Measurements from ENCODE around the gene CPA3. TPM values are rescaled to one million over a fixed set of nuclear protein-coding genes. Genes with fewer than 3 reads are reported as not detected.

The CPA3 gene
- total RNA-seq, 1 donor from 2014 or later = not detected

- Mint-ChIP-seq H3K9me3 (ENCODE audit: low read depth) (no peaks in the 10 kb centered on the region), H3K27me3 (no peaks in the 10 kb centered on the region), H3K36me3 (ENCODE audit: insufficient read depth) (no peaks in the 10 kb centered on the region), H3K27ac (no peak overlapping the region), H3K4me1 (ENCODE audit: low read depth) (no peaks in the 10 kb centered on the region), H3K4me3 (ENCODE audit: low read depth) (no peak overlapping the region)
- no peak for TF ChIP-seq CTCF (IDR thresholded peaks at IDR 0.05; ENCODE audit: unreplicated experiment)
- DNase-seq (ENCODE audit: low spot score, unreplicated experiment) = no peak
Measured at GRCh38 chr3:148931574-148931973, 66.5 kb downstream of the CPA3 start.

- Mint-ChIP-seq H3K4me1 (ENCODE audit: low read depth) (no peaks in the 10 kb centered on the region), H3K9me3 (ENCODE audit: low read depth) (no peaks in the 10 kb centered on the region), H3K27me3 (no peaks in the 10 kb centered on the region), H3K27ac (no peak overlapping the region), H3K4me3 (ENCODE audit: low read depth) (no peak overlapping the region), H3K36me3 (ENCODE audit: insufficient read depth) (no peaks in the 10 kb centered on the region)
- no peak for DNase-seq (ENCODE audit: low spot score, unreplicated experiment)
- TF ChIP-seq CTCF (IDR thresholded peaks at IDR 0.05; ENCODE audit: unreplicated experiment) = no peak
Measured at GRCh38 chr3:148932972-148933371, 67.9 kb downstream of the CPA3 start.

GRCh38 chr3:148937467-148938255 lies 72.6 kb downstream of the CPA3 start:
- no peak for DNase-seq (ENCODE audit: low spot score, unreplicated experiment)
- TF ChIP-seq CTCF (IDR thresholded peaks at IDR 0.05; ENCODE audit: unreplicated experiment) = no peak

GRCh38 chr3:148938306-148938705 lies 73.2 kb downstream of the CPA3 start:
- Mint-ChIP-seq H3K27me3 (no peaks in the 10 kb centered on the region), H3K27ac (no peak overlapping the region), H3K4me1 (ENCODE audit: low read depth) (no peaks in the 10 kb centered on the region), H3K36me3 (ENCODE audit: insufficient read depth) (no peaks in the 10 kb centered on the region), H3K9me3 (ENCODE audit: low read depth) (no peaks in the 10 kb centered on the region), H3K4me3 (ENCODE audit: low read depth) (no peak overlapping the region)
- DNase-seq (ENCODE audit: low spot score, unreplicated experiment) = no peak
- no peak for TF ChIP-seq CTCF (IDR thresholded peaks at IDR 0.05; ENCODE audit: unreplicated experiment)

More at GRCh38 chr3:148937467-148938255, 72.6 kb downstream of the CPA3 start:
- Mint-ChIP-seq H3K27ac (no peak overlapping the region), H3K36me3 (ENCODE audit: insufficient read depth) (no peaks in the 10 kb centered on the region), H3K4me1 (ENCODE audit: low read depth) (no peaks in the 10 kb centered on the region), H3K4me3 (ENCODE audit: low read depth) (no peak overlapping the region), H3K9me3 (ENCODE audit: low read depth) (no peaks in the 10 kb centered on the region), H3K27me3 (no peaks in the 10 kb centered on the region)

GRCh38 chr3:148938936-148939335 lies 73.8 kb downstream of the CPA3 start:
- Mint-ChIP-seq H3K27me3 (no peaks in the 10 kb centered on the region), H3K36me3 (ENCODE audit: insufficient read depth) (no peaks in the 10 kb centered on the region), H3K4me3 (ENCODE audit: low read depth) (no peak overlapping the region), H3K27ac (no peak overlapping the region), H3K9me3 (ENCODE audit: low read depth) (no peaks in the 10 kb centered on the region), H3K4me1 (ENCODE audit: low read depth) (no peaks in the 10 kb centered on the region)
- DNase-seq (ENCODE audit: low spot score, unreplicated experiment) = no peak
- TF ChIP-seq CTCF (IDR thresholded peaks at IDR 0.05; ENCODE audit: unreplicated experiment) = no peak

Data from progenitor cell of endocrine pancreas (in vitro differentiated cells).